ENCODE measurements around the gene GPC4. TPM values are rescaled to one million over a fixed set of nuclear protein-coding genes. Genes with fewer than 3 reads are reported as not detected.
A peak's percentile ranks its signal among the peaks of the same experiment; 100 is the strongest.

Gene GPC4
- total RNA-seq, 1 donor from 2014 or later, result 11.6 TPM

GRCh38 chrX:133413218-133413925, 1.9 kb downstream of the GPC4 start:
- peak; percentile 22 for DNase-seq
- intact Hi-C loops (cut with micrococcal nuclease), result no loop called here

GRCh38 chrX:133412665-133413064, 2.6 kb downstream of the GPC4 start:
- ATAC-seq (no peak), DNase-seq (no peak)
- intact Hi-C loops (cut with micrococcal nuclease), result no loop called here

More at GRCh38 chrX:133413218-133413925, 1.9 kb downstream of the GPC4 start:
- ATAC-seq, result no peak

GRCh38 chrX:133412246-133412645, 3.0 kb downstream of the GPC4 start:
- DNase-seq (no peak), ATAC-seq (no peak)
- intact Hi-C loops (cut with micrococcal nuclease), result no loop called here

- intact Hi-C loops (cut with micrococcal nuclease), result no loop called here
These were observed 4.7 kb downstream of the GPC4 start for GRCh38 chrX:133410550-133410949.

GRCh38 chrX:133405498-133406185, 9.6 kb downstream of the GPC4 start:
- intact Hi-C loops (cut with micrococcal nuclease), result no loop called here
- DNase-seq, result no peak
- ATAC-seq, result no peak

More at GRCh38 chrX:133410550-133410949, 4.7 kb downstream of the GPC4 start:
- no peak for DNase-seq
- no peak for ATAC-seq

GRCh38 chrX:133403984-133404383, 11.3 kb downstream of the GPC4 start:
- intact Hi-C loops (cut with micrococcal nuclease), result no loop called here
- DNase-seq (no peak), ATAC-seq (no peak)

GRCh38 chrX:133402830-133403625, 12.3 kb downstream of the GPC4 start:
- DNase-seq (no peak), ATAC-seq (no peak)
- intact Hi-C loops (cut with micrococcal nuclease), result no loop called here

GRCh38 chrX:133402042-133402453, 13.2 kb downstream of the GPC4 start:
- ATAC-seq (peak; percentile 42), DNase-seq (no peak)
- intact Hi-C loops (cut with micrococcal nuclease), result no loop called here

GRCh38 chrX:133401536-133401935, 13.8 kb downstream of the GPC4 start:
- DNase-seq (no peak), ATAC-seq (no peak)
- intact Hi-C loops (cut with micrococcal nuclease), result no loop called here

GRCh38 chrX:133399411-133399810, 15.9 kb downstream of the GPC4 start:
- intact Hi-C loops (cut with micrococcal nuclease), result no loop called here
- no peak for ATAC-seq
- DNase-seq, result no peak

GRCh38 chrX:133394765-133395164, 20.5 kb downstream of the GPC4 start:
- intact Hi-C loops (cut with micrococcal nuclease), result no loop called here
- ATAC-seq, result no peak
- no peak for DNase-seq

GRCh38 chrX:133392671-133393070, 22.6 kb downstream of the GPC4 start:
- DNase-seq (no peak), ATAC-seq (no peak)
- intact Hi-C loops (cut with micrococcal nuclease), result no loop called here

- intact Hi-C loops (cut with micrococcal nuclease), result no loop called here
- ATAC-seq (no peak), DNase-seq (no peak)
These were observed 24.2 kb downstream of the GPC4 start for GRCh38 chrX:133391111-133391510.

GRCh38 chrX:133390676-133391075, 24.6 kb downstream of the GPC4 start:
- no peak for ATAC-seq
- no peak for DNase-seq
- intact Hi-C loops (cut with micrococcal nuclease), result no loop called here

- no peak for DNase-seq
- intact Hi-C loops (cut with micrococcal nuclease), result no loop called here
- no peak for ATAC-seq
These were observed 25.3 kb downstream of the GPC4 start for GRCh38 chrX:133389975-133390374.

- intact Hi-C loops (cut with micrococcal nuclease), result no loop called here
- ATAC-seq (no peak), DNase-seq (no peak)
These were observed 30.8 kb downstream of the GPC4 start for GRCh38 chrX:133384454-133384853.

GRCh38 chrX:133380711-133381619, 34.3 kb downstream of the GPC4 start:
- intact Hi-C loops (cut with micrococcal nuclease), result no loop called here
- DNase-seq (no peak), ATAC-seq (no peak)

GRCh38 chrX:133376422-133376821, 38.9 kb downstream of the GPC4 start:
- intact Hi-C loops (cut with micrococcal nuclease), result no loop called here
- DNase-seq (no peak), ATAC-seq (no peak)

Measured in left ventricle myocardium superior (tissue), 1 donor.